Naive thymus-derived CD8-positive, alpha-beta T cell (primary cell): ENCODE measurements around the gene RBMS3. TPM values are rescaled to one million over a fixed set of nuclear protein-coding genes. Genes with fewer than 3 reads are reported as not detected.

ENCODE experiments used
- ATAC-seq, 2 donors: fragments of 150-1000 bp; cut with Tn5 transposase in 1 of 2; sonication (Bioruptor Pico), chemical (Tn5 transposase) in 1 of 2; 1 replicate in 1 of 2; 2 replicates in 1 of 2; pipeline ENCODE4 v1.10.0; 2021; ENCODE audit warnings: mild to moderate bottlenecking in 2 of 2, moderate library complexity in 2 of 2
- POLR2A ChIA-PET: fragments of 350-600 bp; sonication (Branson Sonifier 250); formaldehyde crosslinking; loops from one replicate; lab custom pipeline; 2021; ENCODE audit warnings: antibody characterized with exemption; lab: Charles Lee
- DNase-seq, 10 donors: peaks; one replicate each; pipeline versions ENCODE4 v3.0.0 to v3.0.0-alpha.2; 2020 to 2022
- H3K27ac Mint-ChIP-seq, 10 donors: one replicate each; pipeline ENCODE4 v1.8.0; 2020 to 2022; ENCODE audit warnings: mild to moderate bottlenecking in 10 of 10, mixed read lengths in 10 of 10, moderate library complexity in 4 of 10, inconsistent platforms in 1 of 10
- H3K27me3 Mint-ChIP-seq, 5 donors: one replicate each; pipeline ENCODE4 v1.8.0; 2021 to 2022; ENCODE audit warnings: mixed read lengths in 5 of 5
- H3K36me3 Mint-ChIP-seq, 3 donors: one replicate each; pipeline ENCODE4 v1.8.0; 2020 to 2022; ENCODE audit warnings: mixed read lengths in 3 of 3, mild to moderate bottlenecking in 2 of 3, inconsistent platforms in 1 of 3
- H3K4me1 Mint-ChIP-seq, 4 donors: one replicate each; pipeline ENCODE4 v1.8.0; 2021 to 2022; ENCODE audit warnings: mixed read lengths in 4 of 4
- H3K4me3 Mint-ChIP-seq, 10 donors: one replicate each; pipeline ENCODE4 v1.8.0; 2020 to 2022; ENCODE audit warnings: mild to moderate bottlenecking in 10 of 10, mixed read lengths in 10 of 10, moderate library complexity in 6 of 10, inconsistent platforms in 1 of 10
- H3K9me3 Mint-ChIP-seq, 9 donors: one replicate each; pipeline ENCODE4 v1.8.0; 2020 to 2022; ENCODE audit warnings: mixed read lengths in 9 of 9, mild to moderate bottlenecking in 3 of 9, inconsistent platforms in 1 of 9, moderate library complexity in 1 of 9
- polyA plus RNA-seq, 3 donors: library from polyadenylated mRNA; unstranded; fragments of 300-500 nt; fragmentation: Illumina TruSeq; gene quantifications; one replicate each; pipeline ENCODE4 v1.2.3, GENCODE V29; 2021
- total RNA-seq, 8 experiments: library from RNA in 2 of 8; stranded (reverse) in 2 of 8; gene quantifications; one replicate each; pipeline ENCODE4 v1.2.3 and lab custom pipeline; 2021 to 2026

RBMS3 gene
- total and polyA plus RNA-seq, 5 experiments from 2014 or later, result not detected

DNA sequence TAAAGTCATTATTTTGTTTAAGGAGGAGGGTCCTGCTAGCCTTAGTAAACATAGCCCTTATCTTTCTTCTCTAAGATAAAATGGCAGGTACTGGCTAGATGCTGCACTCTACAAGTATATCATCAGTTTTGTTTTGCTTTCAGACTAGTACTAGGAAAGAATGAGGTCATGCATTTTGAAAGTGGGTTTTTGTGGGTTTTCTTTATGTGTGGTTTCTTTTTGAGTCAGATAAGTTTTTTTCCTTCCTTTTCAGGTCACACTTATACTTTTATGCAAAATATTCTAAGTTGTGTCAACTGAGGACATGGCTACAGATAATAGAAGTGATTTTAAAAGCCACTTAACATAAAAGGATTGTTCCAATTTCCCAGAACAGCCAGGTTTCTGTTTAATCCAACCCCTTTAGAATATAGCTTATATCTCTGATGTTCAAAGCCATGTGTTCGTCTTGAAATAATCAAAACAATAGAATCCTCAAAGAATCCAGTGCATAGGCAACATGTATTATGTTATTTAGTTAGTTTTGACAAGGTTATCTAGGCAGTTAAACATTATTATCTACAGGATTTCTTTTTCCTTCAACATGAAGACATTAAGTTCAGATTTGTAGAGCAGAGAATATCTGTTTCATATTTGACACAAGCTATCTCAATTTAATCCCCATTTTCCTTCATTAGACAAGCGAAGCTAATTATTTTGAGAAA is 406.2 kb downstream of the RBMS3 start:
- ATAC-seq, result peak; percentile 68 to 73
- no peaks in the 10 kb centered on the region for H3K36me3 Mint-ChIP-seq
- H3K9me3 Mint-ChIP-seq, result peaks cover 0 to 2% (median 0%) of the 10 kb centered on the region in 9 donors
- no peak overlapping the region for H3K4me3 Mint-ChIP-seq
- peaks cover 0 to 17% (median 0%) of the 10 kb centered on the region in 4 donors for H3K4me1 Mint-ChIP-seq
- POLR2A ChIA-PET, result no interaction called here
- H3K27ac Mint-ChIP-seq, result no peak overlapping the region
- H3K27me3 Mint-ChIP-seq, result no peaks in the 10 kb centered on the region
- DNase-seq, result peak in 1 of 10 donors; percentile 32

DNA sequence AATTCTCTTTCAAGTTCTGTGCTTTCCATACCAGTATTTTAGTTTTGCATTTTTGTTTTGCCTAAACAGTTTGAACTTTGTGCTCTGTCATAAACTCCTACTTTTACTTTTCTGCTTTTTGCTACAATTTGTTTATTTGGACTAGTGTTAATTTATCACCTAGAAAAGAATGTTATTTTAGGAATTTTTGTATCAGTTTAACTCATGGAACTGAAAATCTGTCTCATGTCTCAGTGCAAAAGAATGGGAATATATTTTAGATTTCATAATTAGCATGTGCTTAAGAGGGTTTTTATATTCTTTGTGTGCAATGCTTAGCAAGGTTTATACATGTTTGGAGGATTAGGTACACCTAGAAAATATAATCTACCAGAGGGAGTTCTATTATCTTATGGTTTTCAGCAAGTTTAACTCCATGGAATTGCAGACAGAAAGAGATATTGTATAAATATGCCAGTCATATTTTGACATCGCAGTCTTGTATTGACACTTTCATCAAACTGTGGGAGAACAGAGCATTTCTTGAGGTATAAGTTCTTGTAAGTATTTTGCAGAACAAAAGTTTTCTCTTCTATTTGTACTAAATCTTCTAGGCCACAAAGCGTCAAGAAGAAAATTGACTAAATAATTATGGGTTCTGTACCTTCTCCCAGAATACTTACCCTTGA is 409.9 kb downstream of the RBMS3 start:
- POLR2A ChIA-PET, result no interaction called here
- H3K4me3 Mint-ChIP-seq, result no peak overlapping the region
- H3K27me3 Mint-ChIP-seq, result peaks cover 0 to 1% (median 0%) of the 10 kb centered on the region in 5 donors
- no peaks in the 10 kb centered on the region for H3K36me3 Mint-ChIP-seq
- ATAC-seq (no peak), DNase-seq (no peak)
- peaks cover 0 to 17% (median 0%) of the 10 kb centered on the region in 4 donors for H3K4me1 Mint-ChIP-seq
- H3K27ac Mint-ChIP-seq, result no peak overlapping the region
- H3K9me3 Mint-ChIP-seq, result no peaks in the 10 kb centered on the region

GRCh38 chr3:29693863-29694262 is 413.0 kb downstream of the RBMS3 start:
- POLR2A ChIA-PET, result no interaction called here
- Mint-ChIP-seq H3K4me3 (no peak overlapping the region), H3K9me3 (no peaks in the 10 kb centered on the region), H3K4me1 (no peaks in the 10 kb centered on the region), H3K36me3 (no peaks in the 10 kb centered on the region), H3K27me3 (peaks cover 0 to 4% (median 0%) of the 10 kb centered on the region in 5 donors), H3K27ac (no peak overlapping the region)
- ATAC-seq (no peak), DNase-seq (no peak)

GRCh38 chr3:29694331-29694730 is 413.5 kb downstream of the RBMS3 start:
- peaks cover 0 to 4% (median 0%) of the 10 kb centered on the region in 5 donors for H3K27me3 Mint-ChIP-seq
- ATAC-seq, result no peak
- H3K9me3 Mint-ChIP-seq, result no peaks in the 10 kb centered on the region
- H3K4me3 Mint-ChIP-seq, result no peak overlapping the region
- POLR2A ChIA-PET, result no interaction called here
- H3K36me3 Mint-ChIP-seq, result no peaks in the 10 kb centered on the region
- H3K4me1 Mint-ChIP-seq, result no peaks in the 10 kb centered on the region
- no peak overlapping the region for H3K27ac Mint-ChIP-seq
- DNase-seq, result no peak

- POLR2A ChIA-PET, result no interaction called here
- H3K4me3 Mint-ChIP-seq, result no peak overlapping the region
- H3K27ac Mint-ChIP-seq, result no peak overlapping the region
- no peak for ATAC-seq
- peaks cover 0 to under 1% (median under 1%) of the 10 kb centered on the region in 3 donors for H3K36me3 Mint-ChIP-seq
- peaks cover 0 to 4% (median 0%) of the 10 kb centered on the region in 5 donors for H3K27me3 Mint-ChIP-seq
- peaks cover 0 to under 1% (median 0%) of the 10 kb centered on the region in 9 donors for H3K9me3 Mint-ChIP-seq
- no peak for DNase-seq
- no peaks in the 10 kb centered on the region for H3K4me1 Mint-ChIP-seq
Measured at GRCh38 chr3:29694783-29695182, 413.9 kb downstream of the RBMS3 start.

- H3K4me3 Mint-ChIP-seq, result no peak overlapping the region
- no peak for ATAC-seq
- H3K27ac Mint-ChIP-seq, result no peak overlapping the region
- peaks cover 0 to 5% (median 3%) of the 10 kb centered on the region in 9 donors for H3K9me3 Mint-ChIP-seq
- POLR2A ChIA-PET, result no interaction called here
- H3K36me3 Mint-ChIP-seq, result peaks cover 0 to 4% (median 3%) of the 10 kb centered on the region in 3 donors
- DNase-seq, result no peak
- no peaks in the 10 kb centered on the region for H3K4me1 Mint-ChIP-seq
- H3K27me3 Mint-ChIP-seq, result peaks cover 0 to 7% (median 0%) of the 10 kb centered on the region in 5 donors
Measured at GRCh38 chr3:29695201-29695600, 414.3 kb downstream of the RBMS3 start.

DNA sequence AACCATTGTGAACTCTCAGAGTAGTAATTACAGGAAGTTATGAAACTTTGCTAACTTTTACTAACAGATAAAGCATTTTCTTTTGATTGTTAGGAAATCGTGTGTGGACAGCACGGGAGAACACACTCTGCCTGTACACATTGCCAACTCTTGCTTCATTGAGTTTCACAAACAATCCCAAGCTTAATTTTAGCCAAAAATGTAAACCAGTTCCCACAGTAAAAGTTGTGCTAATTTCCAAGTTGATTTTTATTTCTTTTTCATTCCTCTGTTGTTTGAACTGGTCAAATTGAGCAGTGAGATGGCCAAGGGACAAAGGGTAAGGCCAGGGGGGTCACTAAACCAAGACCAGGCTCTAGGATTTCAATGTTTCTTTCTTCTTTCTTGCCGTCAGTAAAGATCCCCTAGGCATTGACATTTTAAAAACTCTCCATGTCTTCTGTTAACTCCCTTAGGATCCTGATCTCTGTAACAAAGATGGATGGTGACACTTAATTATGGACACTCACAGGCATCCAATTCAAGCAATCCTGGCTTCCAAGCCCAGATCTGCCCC is 414.9 kb downstream of the RBMS3 start:
- Mint-ChIP-seq H3K4me1 (no peaks in the 10 kb centered on the region), H3K36me3 (peaks cover 0 to 9% (median 3%) of the 10 kb centered on the region in 3 donors), H3K9me3 (peaks cover 0 to 10% (median 4%) of the 10 kb centered on the region in 9 donors), H3K27ac (no peak overlapping the region), H3K4me3 (no peak overlapping the region), H3K27me3 (peaks cover 0 to 12% (median 0%) of the 10 kb centered on the region in 5 donors)
- DNase-seq, result no peak
- POLR2A ChIA-PET, result no interaction called here
- ATAC-seq, result no peak

DNA sequence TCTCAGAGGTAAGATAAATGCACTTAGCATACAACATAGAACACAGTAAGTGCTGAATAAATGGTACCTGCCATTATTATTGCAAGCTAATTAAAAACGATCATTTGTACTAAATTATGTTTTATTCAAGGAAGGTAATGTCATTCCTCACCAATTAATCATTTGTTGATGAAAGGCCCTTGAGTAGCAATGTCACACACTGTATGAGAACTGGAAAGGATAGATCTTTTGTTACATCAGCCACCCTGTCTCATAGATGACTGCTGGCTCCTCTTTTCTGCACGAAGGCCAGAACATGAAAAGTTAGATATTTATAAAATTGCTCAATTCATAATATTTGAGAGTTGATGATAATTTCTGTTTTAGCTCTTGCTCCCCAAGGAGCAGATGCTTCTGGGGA is 415.4 kb downstream of the RBMS3 start:
- H3K27me3 Mint-ChIP-seq, result peaks cover 0 to 13% (median 0%) of the 10 kb centered on the region in 5 donors
- peaks cover 0 to 12% (median 8%) of the 10 kb centered on the region in 9 donors for H3K9me3 Mint-ChIP-seq
- ATAC-seq (no peak), DNase-seq (no peak)
- POLR2A ChIA-PET, result no interaction called here
- H3K36me3 Mint-ChIP-seq, result peaks cover 0 to 11% (median 3%) of the 10 kb centered on the region in 3 donors
- H3K27ac Mint-ChIP-seq, result no peak overlapping the region
- no peaks in the 10 kb centered on the region for H3K4me1 Mint-ChIP-seq
- H3K4me3 Mint-ChIP-seq, result no peak overlapping the region

DNA sequence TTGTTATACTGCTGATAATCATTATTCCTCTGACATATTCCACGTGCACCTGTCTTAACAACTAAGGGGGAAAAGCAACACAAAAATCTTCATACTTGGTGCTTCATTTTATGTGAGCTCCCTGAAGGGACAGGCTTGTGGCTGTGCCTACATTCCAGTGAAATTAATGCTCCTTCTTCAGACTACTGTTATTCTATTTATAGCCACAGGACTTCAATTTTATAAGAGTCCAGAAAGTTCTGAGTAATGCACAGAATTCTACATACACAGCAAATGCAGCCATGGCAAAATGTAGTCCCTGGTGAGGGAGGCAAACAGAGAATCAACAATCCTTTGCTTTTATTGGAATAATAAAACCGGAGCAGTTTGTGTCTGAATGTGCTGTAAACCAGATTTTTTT is 417.1 kb downstream of the RBMS3 start:
- POLR2A ChIA-PET, result no interaction called here
- peaks cover 0 to 13% (median 0%) of the 10 kb centered on the region in 5 donors for H3K27me3 Mint-ChIP-seq
- H3K27ac Mint-ChIP-seq, result no peak overlapping the region
- H3K9me3 Mint-ChIP-seq, result peaks cover 0 to 12% (median 8%) of the 10 kb centered on the region in 9 donors
- no peak for ATAC-seq
- H3K36me3 Mint-ChIP-seq, result peaks cover 0 to 11% (median 3%) of the 10 kb centered on the region in 3 donors
- DNase-seq, result no peak
- no peak overlapping the region for H3K4me3 Mint-ChIP-seq
- H3K4me1 Mint-ChIP-seq, result no peaks in the 10 kb centered on the region

DNA sequence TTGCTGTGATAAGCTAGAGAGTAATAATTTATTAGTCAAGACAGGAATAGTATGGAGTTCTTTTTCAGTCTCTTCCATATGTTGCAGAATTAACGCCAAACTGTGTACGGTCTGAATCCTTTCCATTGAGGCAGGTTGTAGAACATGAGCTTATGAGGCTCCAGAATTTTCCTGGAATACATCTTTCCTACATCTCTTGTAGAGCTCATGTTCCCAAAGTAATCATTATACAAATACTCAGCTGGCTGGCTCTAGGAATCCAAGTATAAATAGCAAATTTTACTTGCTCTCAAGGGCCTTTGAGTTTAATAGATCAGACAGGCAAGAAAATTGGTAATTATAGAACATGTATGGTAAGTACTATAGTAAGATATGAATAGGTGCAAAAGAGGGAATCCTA is 419.4 kb downstream of the RBMS3 start:
- no peak overlapping the region for H3K4me3 Mint-ChIP-seq
- no peaks in the 10 kb centered on the region for H3K4me1 Mint-ChIP-seq
- H3K36me3 Mint-ChIP-seq, result peaks cover 0 to 11% (median 3%) of the 10 kb centered on the region in 3 donors
- POLR2A ChIA-PET, result no interaction called here
- peaks cover 0 to 13% (median 0%) of the 10 kb centered on the region in 5 donors for H3K27me3 Mint-ChIP-seq
- peak overlapping the region in 1 of 10 donors; percentile 9 for H3K27ac Mint-ChIP-seq
- DNase-seq (no peak), ATAC-seq (no peak)
- H3K9me3 Mint-ChIP-seq, result peaks cover 0 to 12% (median 10%) of the 10 kb centered on the region in 9 donors

- Mint-ChIP-seq H3K4me1 (no peaks in the 10 kb centered on the region), H3K4me3 (no peak overlapping the region), H3K27ac (no peak overlapping the region), H3K36me3 (peaks cover 0 to 11% (median 3%) of the 10 kb centered on the region in 3 donors), H3K9me3 (peaks cover 0 to 12% (median 10%) of the 10 kb centered on the region in 9 donors), H3K27me3 (peaks cover 0 to 10% (median 0%) of the 10 kb centered on the region in 5 donors)
- no peak for ATAC-seq
- DNase-seq, result no peak
- POLR2A ChIA-PET, result no interaction called here
Measured at GRCh38 chr3:29701326-29701983, 420.6 kb downstream of the RBMS3 start.

DNA sequence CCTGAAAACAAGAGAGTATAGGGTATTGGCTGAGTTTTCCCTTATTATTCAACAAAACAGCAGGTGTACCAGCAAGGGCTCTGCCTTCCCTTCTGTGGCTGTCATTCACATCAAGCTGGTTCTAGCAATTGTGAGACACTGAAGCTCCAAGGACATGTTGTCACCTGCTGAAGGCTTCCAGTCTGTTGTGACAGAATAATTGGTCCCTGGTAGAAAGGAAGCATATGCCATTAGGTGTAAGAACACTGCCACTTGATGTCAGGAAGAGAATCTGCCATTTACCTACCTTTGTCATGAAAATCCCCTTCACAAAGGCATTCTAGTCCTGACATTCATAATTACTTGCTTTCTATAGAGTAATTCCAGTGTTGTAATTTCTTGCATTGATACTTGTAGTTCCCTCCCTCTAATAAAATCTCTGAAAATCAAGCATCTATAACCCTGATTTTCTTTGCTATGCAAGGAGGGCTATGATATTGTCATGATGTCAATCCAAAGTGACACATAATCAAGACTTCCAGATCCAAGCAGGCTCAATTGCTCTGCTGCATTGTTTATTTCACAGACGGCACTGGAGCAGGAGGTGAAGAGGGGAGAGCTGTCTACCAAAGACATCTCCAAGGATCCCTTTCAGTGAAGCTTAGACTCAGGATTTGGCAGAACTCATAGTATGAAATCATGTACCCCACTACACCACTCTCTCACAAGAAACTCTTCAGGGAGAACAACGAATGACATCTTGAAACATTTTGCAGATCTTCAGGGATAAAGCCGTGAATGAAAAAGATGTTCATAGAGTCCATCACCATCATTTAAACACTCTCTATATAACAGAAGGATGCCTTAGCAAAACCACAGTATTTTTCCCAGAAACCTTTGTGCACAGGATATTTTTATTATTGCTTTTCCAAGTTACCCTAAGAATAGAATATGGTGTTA is 425.3 kb downstream of the RBMS3 start:
- Mint-ChIP-seq H3K9me3 (peaks cover 0 to 4% (median 0%) of the 10 kb centered on the region in 9 donors), H3K27me3 (peaks cover 0 to 2% (median 0%) of the 10 kb centered on the region in 5 donors), H3K36me3 (no peaks in the 10 kb centered on the region), H3K27ac (no peak overlapping the region), H3K4me1 (no peaks in the 10 kb centered on the region), H3K4me3 (no peak overlapping the region)
- no peak for ATAC-seq
- no peak for DNase-seq
- POLR2A ChIA-PET, result no interaction called here
